ENCODE results near the gene KRTAP9-1.

DNA sequence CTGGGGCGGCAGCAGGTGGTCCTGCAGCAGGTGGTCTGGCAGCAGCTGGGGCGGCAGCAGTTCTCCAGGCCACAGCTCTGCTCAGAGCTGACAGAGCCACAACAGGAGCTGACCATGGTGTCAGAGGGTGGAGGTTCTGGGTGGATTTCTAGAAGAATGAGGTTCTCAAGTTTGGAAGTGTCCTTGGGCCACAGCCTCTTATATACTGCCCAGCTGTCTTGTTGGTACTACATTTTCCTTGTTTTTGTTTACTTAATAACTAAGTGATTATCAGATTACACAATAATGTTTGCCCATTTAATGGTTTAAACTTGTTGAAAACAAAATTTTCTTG lies 40.1 kb upstream of the KRTAP9-1 start, which contains the start of gene KRTAP4-5:
- no peak for TF ChIP-seq CTCF (IDR thresholded peaks at IDR 0.05)
- TF ChIP-seq EP300 (IDR thresholded peaks at IDR 0.05) = no peak

Measured in tibial nerve (tissue), 4 donors.